LNCAP (cell line): Measurements from ENCODE around the gene TENM3.

Source experiments
- TF ChIP-seq, protein P1 (sequence below): fragments of 450-650 bp; IDR thresholded peaks from 2 replicates; pipeline ENCODE4 v1.5.1; 2017; ENCODE audit warnings: mild to moderate bottlenecking

Gene TENM3

DNA sequence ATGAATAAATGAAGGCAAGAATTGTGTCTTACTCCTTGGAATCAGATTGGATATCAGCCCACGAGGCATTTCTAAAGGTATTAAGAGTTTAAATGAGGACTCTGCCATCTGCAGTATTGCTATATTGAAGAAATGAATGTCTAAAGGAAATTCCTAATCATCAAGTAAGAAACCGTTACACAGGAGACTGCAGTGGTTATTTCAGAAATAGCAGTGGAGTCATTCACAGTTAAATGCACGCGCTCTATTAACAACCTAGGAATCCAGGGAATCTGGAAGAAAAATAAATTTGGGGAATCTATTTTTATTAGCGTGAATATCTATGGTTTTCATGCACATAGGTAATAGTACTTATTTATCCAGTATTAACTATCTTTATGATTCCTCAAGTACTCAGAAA is 334.2 kb downstream of the TENM3 start:
- TF ChIP-seq, protein P1, sequence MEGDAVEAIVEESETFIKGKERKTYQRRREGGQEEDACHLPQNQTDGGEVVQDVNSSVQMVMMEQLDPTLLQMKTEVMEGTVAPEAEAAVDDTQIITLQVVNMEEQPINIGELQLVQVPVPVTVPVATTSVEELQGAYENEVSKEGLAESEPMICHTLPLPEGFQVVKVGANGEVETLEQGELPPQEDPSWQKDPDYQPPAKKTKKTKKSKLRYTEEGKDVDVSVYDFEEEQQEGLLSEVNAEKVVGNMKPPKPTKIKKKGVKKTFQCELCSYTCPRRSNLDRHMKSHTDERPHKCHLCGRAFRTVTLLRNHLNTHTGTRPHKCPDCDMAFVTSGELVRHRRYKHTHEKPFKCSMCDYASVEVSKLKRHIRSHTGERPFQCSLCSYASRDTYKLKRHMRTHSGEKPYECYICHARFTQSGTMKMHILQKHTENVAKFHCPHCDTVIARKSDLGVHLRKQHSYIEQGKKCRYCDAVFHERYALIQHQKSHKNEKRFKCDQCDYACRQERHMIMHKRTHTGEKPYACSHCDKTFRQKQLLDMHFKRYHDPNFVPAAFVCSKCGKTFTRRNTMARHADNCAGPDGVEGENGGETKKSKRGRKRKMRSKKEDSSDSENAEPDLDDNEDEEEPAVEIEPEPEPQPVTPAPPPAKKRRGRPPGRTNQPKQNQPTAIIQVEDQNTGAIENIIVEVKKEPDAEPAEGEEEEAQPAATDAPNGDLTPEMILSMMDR: no peak

DNA sequence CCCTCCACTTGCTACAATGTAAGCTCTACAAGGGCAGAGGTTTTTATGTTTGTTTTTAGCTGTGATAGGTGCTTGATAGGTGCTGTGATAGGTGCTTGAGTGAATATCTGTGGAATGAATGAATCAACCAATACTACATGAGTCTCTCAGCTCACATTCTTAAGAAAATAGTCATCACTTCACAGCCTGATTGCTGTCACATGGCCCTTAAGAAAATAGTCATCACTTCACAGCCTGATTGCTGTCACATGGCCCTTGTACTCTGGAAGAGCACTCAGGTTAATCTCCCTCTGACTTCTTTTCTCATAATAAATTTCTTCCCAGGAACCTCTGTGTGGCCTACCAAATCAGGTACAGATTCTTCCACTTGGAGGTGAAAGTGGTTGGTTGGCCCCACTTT is 335.2 kb downstream of the TENM3 start:
- TF ChIP-seq, protein P1: no peak

DNA sequence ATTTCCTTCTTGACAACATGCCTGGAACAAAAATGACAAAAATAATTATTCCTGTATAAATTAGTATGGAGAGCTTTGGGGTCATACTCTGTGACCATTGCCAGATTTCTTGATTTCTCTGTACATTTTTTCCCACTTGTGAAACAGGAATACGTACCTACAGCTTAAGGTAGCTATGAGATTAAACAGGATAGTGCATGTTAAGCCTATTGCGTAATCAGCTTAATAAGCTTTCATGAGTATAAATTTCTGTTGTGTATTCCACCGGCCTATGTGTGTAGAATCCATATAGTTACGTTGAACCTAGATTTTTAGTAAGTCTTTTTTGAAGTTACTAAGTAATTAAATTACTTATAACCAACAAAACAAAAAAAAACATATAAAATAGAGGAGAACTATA is 339.0 kb downstream of the TENM3 start:
- TF ChIP-seq, protein P1: no peak

DNA sequence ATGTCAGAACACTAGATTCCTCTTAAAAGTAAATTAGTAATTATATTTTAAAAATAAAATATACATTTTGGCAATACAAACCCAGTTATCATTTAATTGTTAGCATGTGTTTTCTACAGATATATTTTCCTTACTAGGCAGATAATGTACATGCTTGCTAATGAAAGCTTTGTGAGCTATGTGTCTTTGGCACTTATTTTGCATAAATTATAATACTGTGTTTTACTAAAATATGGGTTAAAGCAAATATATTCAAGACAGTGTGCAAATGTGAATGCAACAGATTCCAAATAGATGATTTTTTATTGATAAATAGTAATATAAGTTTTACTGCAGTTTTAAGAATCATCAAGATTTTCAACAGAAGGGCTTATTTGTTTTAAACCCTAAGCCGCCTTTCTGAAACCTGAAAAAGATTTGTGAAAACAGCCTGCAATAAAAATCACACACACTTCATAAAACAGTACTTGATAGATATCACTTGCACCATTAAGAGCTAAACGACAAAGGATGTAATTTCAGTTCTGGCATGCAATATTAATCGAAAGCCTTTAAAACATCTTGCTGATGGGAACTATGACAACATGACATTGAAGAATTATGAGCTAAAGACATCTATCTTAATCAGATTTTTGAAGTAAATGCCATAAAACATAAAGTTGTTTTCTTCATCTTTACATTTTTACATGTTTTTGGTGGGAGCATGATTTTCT is 340.7 kb downstream of the TENM3 start:
- TF ChIP-seq, protein P1: no peak

DNA sequence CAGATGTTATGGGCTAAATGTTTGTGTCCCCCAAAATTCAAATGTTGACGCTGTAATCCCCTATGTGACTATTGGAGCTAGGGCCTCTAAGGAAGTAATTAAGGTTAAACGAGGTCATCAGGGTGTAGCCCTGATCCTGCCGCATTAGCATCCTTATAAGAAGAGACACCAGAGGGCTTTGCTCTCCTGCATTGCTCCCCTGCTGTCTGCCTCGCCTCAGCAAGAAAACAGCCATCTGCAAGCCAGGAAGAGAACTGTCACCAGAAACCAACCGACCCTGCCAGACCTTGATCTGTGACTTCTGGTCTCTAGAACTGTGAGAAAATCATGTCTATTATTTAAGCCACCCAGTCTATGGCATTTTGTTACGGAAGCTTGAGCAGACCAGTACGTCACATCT is 342.1 kb downstream of the TENM3 start:
- TF ChIP-seq, protein P1: no peak

DNA sequence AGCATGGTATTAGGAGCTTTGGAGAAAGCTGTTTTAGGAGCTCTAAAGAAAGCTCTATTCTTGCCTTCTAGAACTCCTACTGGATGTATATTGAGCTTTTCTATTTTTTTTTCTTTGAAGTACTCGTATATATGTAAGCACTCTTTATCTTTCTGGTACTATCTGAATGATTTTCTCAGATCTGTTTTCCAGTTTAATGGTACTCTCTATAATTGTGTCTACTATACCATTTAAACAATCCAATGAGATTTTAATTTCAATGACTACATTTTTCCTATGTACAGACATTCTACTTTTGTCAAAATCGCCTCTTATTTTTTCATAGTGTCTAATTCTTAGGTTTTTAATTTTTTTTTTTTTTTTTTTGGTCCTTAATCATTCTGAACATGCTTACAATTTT is 345.9 kb downstream of the TENM3 start:
- TF ChIP-seq, protein P1: no peak

DNA sequence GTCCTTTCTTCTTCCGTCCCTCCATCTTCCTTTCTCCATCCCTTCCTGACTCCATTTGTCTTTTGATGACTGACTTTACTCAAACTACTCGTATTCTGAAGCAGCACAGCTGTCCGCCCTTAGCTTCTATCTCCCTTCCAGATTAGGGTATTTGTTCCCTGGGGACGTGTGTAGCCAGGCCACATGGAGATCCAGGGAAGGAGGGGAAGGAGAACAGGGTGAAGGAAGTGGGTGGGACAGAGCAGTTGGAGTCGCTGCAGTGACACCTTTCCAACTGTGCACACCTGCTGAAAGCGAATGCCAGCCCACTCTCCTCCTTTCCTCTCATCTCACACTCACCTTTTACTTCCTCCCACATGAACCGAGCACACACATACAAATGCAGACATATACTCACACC is 350.2 kb downstream of the TENM3 start:
- TF ChIP-seq, protein P1: no peak

DNA sequence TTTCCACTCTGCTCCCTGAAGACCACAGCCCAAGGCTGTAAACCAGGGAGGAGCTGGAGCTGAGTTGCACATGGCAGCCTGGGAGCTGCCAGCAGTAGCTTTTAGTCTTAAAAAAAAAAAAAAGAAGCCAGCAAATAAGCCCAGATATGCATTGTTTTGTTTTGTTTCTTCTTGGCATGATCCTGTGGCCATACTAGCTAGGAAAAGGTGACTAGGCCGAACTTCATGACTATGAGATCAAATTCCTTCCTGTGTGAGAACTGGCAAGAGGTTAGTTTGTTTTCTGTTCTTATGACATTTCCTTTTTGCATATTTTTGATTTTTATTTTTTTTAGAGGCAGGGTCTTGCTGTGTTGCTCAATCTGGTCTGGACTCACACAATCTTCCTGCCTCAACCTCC is 350.7 kb downstream of the TENM3 start:
- TF ChIP-seq, protein P1: no peak
